H9 (cell line): ENCODE measurements around the gene HOXA1. TPM values are rescaled to one million over a fixed set of nuclear protein-coding genes. Genes with fewer than 3 reads are reported as not detected.
A peak's percentile ranks its signal among the peaks of the same experiment; 100 is the strongest.

Source experiments
- DNase-seq: peaks from one replicate; pipeline ENCODE4 v3.0.0-alpha.2; 2017
- H2AFZ ChIP-seq: one replicate; pipeline ENCODE4 v1.6.1; 2013; ENCODE audit warnings: mild to moderate bottlenecking, low read length, control low read depth, moderate library complexity
- H2AK5ac ChIP-seq: 2 replicates; pipeline ENCODE4 v1.6.1; 2013; ENCODE audit warnings: low read length, control low read depth, mixed read lengths; ENCODE audit not compliant: insufficient read length
- H2BK120ac ChIP-seq: one replicate; pipeline ENCODE4 v1.6.1; 2013; ENCODE audit warnings: low read depth, mild to moderate bottlenecking, low read length, control low read depth, inconsistent platforms; ENCODE audit not compliant: poor library complexity, severe bottlenecking
- H2BK12ac ChIP-seq: 2 replicates; pipeline ENCODE4 v1.6.1; 2013; ENCODE audit warnings: low read length, control low read depth, mixed read lengths, low read depth; ENCODE audit not compliant: insufficient read length
- H2BK15ac ChIP-seq: 2 replicates; pipeline ENCODE4 v1.6.1; 2013; ENCODE audit warnings: low read depth, low read length, control low read depth
- H2BK20ac ChIP-seq: one replicate; pipeline ENCODE4 v1.6.1; 2013; ENCODE audit warnings: low read depth, mild to moderate bottlenecking, low read length, control low read depth, inconsistent platforms; ENCODE audit not compliant: poor library complexity, severe bottlenecking
- H2BK5ac ChIP-seq: 2 replicates; pipeline ENCODE4 v1.6.1; 2013; ENCODE audit warnings: low read length, control low read depth, mixed read lengths; ENCODE audit not compliant: insufficient read length
- H3K14ac ChIP-seq: 2 replicates; pipeline ENCODE4 v1.6.1; 2013; ENCODE audit warnings: low read length, control low read depth; ENCODE audit not compliant: insufficient read depth
- H3K18ac ChIP-seq: 2 replicates; pipeline ENCODE4 v1.6.1; 2013; ENCODE audit warnings: low read depth, mild to moderate bottlenecking, mixed read lengths, low read length, control low read depth; ENCODE audit not compliant: insufficient read length
- H3K23ac ChIP-seq: 2 replicates; pipeline ENCODE4 v1.6.1; 2013; ENCODE audit warnings: low read length, control low read depth, mixed read lengths, low read depth; ENCODE audit not compliant: insufficient read length
- H3K23me2 ChIP-seq: 2 replicates; pipeline ENCODE4 v1.6.1; 2013; ENCODE audit warnings: low read depth, mild to moderate bottlenecking, mixed read lengths, low read length, control low read depth; ENCODE audit not compliant: insufficient read length, poor library complexity, severe bottlenecking
- H3K27ac ChIP-seq: 2 replicates; pipeline ENCODE4 v1.5.1; 2013; ENCODE audit warnings: low read length, control low read depth, mixed read lengths, low read depth; ENCODE audit not compliant: insufficient read length
- H3K27me3 ChIP-seq: 2 replicates; pipeline ENCODE4 v1.6.1; 2013; ENCODE audit warnings: low read length, control low read depth, inconsistent platforms; ENCODE audit not compliant: insufficient read depth
- H3K4ac ChIP-seq: 2 replicates; pipeline ENCODE4 v1.6.1; 2013; ENCODE audit warnings: low read depth, mild to moderate bottlenecking, control low read depth, inconsistent platforms, low read length, moderate library complexity
- H3K4me1 ChIP-seq: 2 replicates; pipeline ENCODE4 v1.6.1; 2013; ENCODE audit warnings: low read length, control low read depth, inconsistent platforms; ENCODE audit not compliant: insufficient read depth
- H3K4me2 ChIP-seq: 2 replicates; pipeline ENCODE4 v1.6.1; 2013; ENCODE audit warnings: low read length, control low read depth, mixed read lengths; ENCODE audit not compliant: insufficient read length, insufficient read depth
- H3K56ac ChIP-seq: 2 replicates; pipeline ENCODE4 v1.6.1; 2013; ENCODE audit warnings: low read depth, mild to moderate bottlenecking, mixed read lengths, low read length, control low read depth; ENCODE audit not compliant: insufficient read length
- H3K79me1 ChIP-seq: 2 replicates; pipeline ENCODE4 v1.6.1; 2013; ENCODE audit warnings: low read depth, mild to moderate bottlenecking, moderate library complexity, low read length, control low read depth, inconsistent platforms; ENCODE audit not compliant: insufficient read depth, poor library complexity, severe bottlenecking
- H3K79me2 ChIP-seq: 2 replicates; pipeline ENCODE4 v1.6.1; 2013; ENCODE audit warnings: low read length, control low read depth, inconsistent platforms; ENCODE audit not compliant: insufficient read depth
- H3K9ac ChIP-seq: 2 replicates; pipeline ENCODE4 v1.6.1; 2013; ENCODE audit warnings: low read length, control low read depth, mixed read lengths; ENCODE audit not compliant: insufficient read length; ENCODE audit errors: extremely low read depth
- H3K9me3 ChIP-seq: one replicate; pipeline ENCODE4 v1.6.1; 2013; ENCODE audit warnings: low read depth, low read length, inconsistent platforms; ENCODE audit not compliant: control insufficient read depth
- H3T11ph ChIP-seq: one replicate; pipeline ENCODE4 v1.6.1; 2013; ENCODE audit warnings: mild to moderate bottlenecking, low read length, control low read depth, inconsistent platforms
- H4K20me1 ChIP-seq: one replicate; pipeline ENCODE4 v1.6.1; 2013; ENCODE audit not compliant: control insufficient read depth, insufficient read length, insufficient read depth
- H4K5ac ChIP-seq: 2 replicates; pipeline ENCODE4 v1.6.1; 2013; ENCODE audit warnings: low read depth, mild to moderate bottlenecking, mixed read lengths, low read length, control low read depth; ENCODE audit not compliant: insufficient read length
- H4K8ac ChIP-seq: replicated peaks from 2 replicates; pipeline ENCODE4 v1.6.1; 2013; ENCODE audit warnings: low read length, control low read depth, mixed read lengths, low read depth; ENCODE audit not compliant: insufficient read length
- H4K91ac ChIP-seq: 2 replicates; pipeline ENCODE4 v1.6.1; 2013; ENCODE audit warnings: low read depth, mild to moderate bottlenecking, moderate library complexity, mixed read lengths, low read length, control low read depth; ENCODE audit not compliant: insufficient read length
- H3K27ac Mint-ChIP-seq, 3 experiments: 2 replicates in 2 of 3; 3 replicates in 1 of 3; pipeline ENCODE4 v1.8.0; 2020 to 2021; ENCODE audit warnings: mixed read lengths in 3 of 3, mild to moderate bottlenecking in 1 of 3, moderate library complexity in 1 of 3
- H3K27me3 Mint-ChIP-seq: 2 replicates; pipeline ENCODE4 v1.8.0; 2021; ENCODE audit warnings: low read depth, mild to moderate bottlenecking, moderate library complexity, mixed read lengths
- H3K36me3 Mint-ChIP-seq, 3 experiments: 2 replicates in 2 of 3; 3 replicates in 1 of 3; pipeline ENCODE4 v1.8.0; 2020 to 2021; ENCODE audit warnings: low read depth in 3 of 3, mixed read lengths in 3 of 3; ENCODE audit not compliant: insufficient read depth in 1 of 3
- H3K4me1 Mint-ChIP-seq, 2 experiments: 2 replicates each; pipeline ENCODE4 v1.8.0; 2020; ENCODE audit warnings: mixed read lengths in 2 of 2
- H3K4me3 Mint-ChIP-seq, 2 experiments: 2 replicates in 1 of 2; 3 replicates in 1 of 2; pipeline ENCODE4 v1.8.0; 2020 to 2021; ENCODE audit warnings: mild to moderate bottlenecking in 2 of 2, mixed read lengths in 2 of 2, moderate library complexity in 1 of 2
- H3K9me3 Mint-ChIP-seq, 2 experiments: 2 replicates in 1 of 2; 3 replicates in 1 of 2; pipeline ENCODE4 v1.8.0; 2020; ENCODE audit warnings: mild to moderate bottlenecking in 2 of 2, mixed read lengths in 2 of 2, moderate library complexity in 1 of 2
- CTCF ChIP-seq: fragments of 200-600 bp; sonication (generic); conservative IDR thresholded peaks from 3 replicates; pipeline ENCODE4 v1.8.0; 2021; ENCODE audit warnings: antibody characterized with exemption, mild to moderate bottlenecking
- WGBS: extraction: QIAGEN DNeasy Blood & Tissue Kit; methylation state at CpG from one replicate; pipeline ENCODE4 v1.1.7; 2013; ENCODE audit warnings: missing lambda C conversion rate, low lambda C conversion rate, mixed read lengths; ENCODE audit not compliant: insufficient read length; ENCODE audit errors: extremely low coverage; 5-methylcytosine and 5-hydroxymethylcytosine counted together
- total RNA-seq: library from RNA; stranded (reverse); gene quantifications from 2 replicates; pipeline ENCODE4 v1.2.1, GENCODE V29; 2021

The HOXA1 gene
- total RNA-seq, 1 experiment from 2014 or later, result not detected

GRCh38 chr7:27096768-27097514, 1.1 kb upstream of the HOXA1 start:
- H3K4me1 Mint-ChIP-seq, result peaks cover 45 to 64% of the 10 kb centered on the region in 2 experiments
- no peak overlapping the region for H3K56ac ChIP-seq
- no peak overlapping the region for H2BK120ac ChIP-seq
- no peak overlapping the region for H4K8ac ChIP-seq
- H2BK5ac ChIP-seq, result no peak overlapping the region
- no peak overlapping the region for H2BK15ac ChIP-seq
- peaks cover 5% of the 10 kb centered on the region; the same call in 1 of the 2 replicates for H3K4me1 ChIP-seq
- no peak overlapping the region for H4K5ac ChIP-seq
- no peak overlapping the region for H3K9ac ChIP-seq
- H3K27ac ChIP-seq, result no peak overlapping the region
- H3K4ac ChIP-seq, result no peak overlapping the region
- H3K14ac ChIP-seq, result no peak overlapping the region
- H3T11ph ChIP-seq, result no peak overlapping the region
- H3K9me3 Mint-ChIP-seq, result peaks cover 2 to 34% of the 10 kb centered on the region in 2 experiments
- H3K79me2 ChIP-seq, result no peaks in the 10 kb centered on the region
- WGBS, result no CpG with 5 or more reads among the region's 41 CpGs
- no peak overlapping the region for H3K23ac ChIP-seq
- H2AK5ac ChIP-seq, result no peak overlapping the region
- no peak overlapping the region for H2BK12ac ChIP-seq
- no peak for DNase-seq
- peaks cover 100% of the 10 kb centered on the region for H3K27me3 Mint-ChIP-seq
- H3K4me2 ChIP-seq, result peak overlapping the region; percentile 28
- H3K9me3 ChIP-seq, result no peaks in the 10 kb centered on the region
- H2BK20ac ChIP-seq, result no peak overlapping the region
- no peak overlapping the region for H3K18ac ChIP-seq
- peak overlapping the region; percentile 61 to 86 for H3K4me3 Mint-ChIP-seq
- H3K27me3 ChIP-seq, result peaks cover 92% of the 10 kb centered on the region
- TF ChIP-seq CTCF, result no peak
- no peaks in the 10 kb centered on the region for H3K79me1 ChIP-seq
- H4K20me1 ChIP-seq, result peaks cover 2% of the 10 kb centered on the region
- peaks cover 7% of the 10 kb centered on the region for H3K23me2 ChIP-seq
- H3K27ac Mint-ChIP-seq, result no peak overlapping the region
- no peak overlapping the region for H2AFZ ChIP-seq
- H3K36me3 Mint-ChIP-seq, result no peaks in the 10 kb centered on the region
- no peak overlapping the region for H4K91ac ChIP-seq
